ENCODE data around the gene RTN4RL1. TPM values are rescaled to one million over a fixed set of nuclear protein-coding genes. Genes with fewer than 3 reads are reported as not detected.

Gene RTN4RL1
- total RNA-seq (1 to 10 TPM; 1.3 to 9.4 (median 7.5) TPM), polyA plus RNA-seq (1 to 10 TPM; 1.8 to 2.4 (median 1.9) TPM)
- long read RNA-seq, donor 1: 0 reads
- long read RNA-seq, donor 2: 0 reads
- long read RNA-seq, donor 3: 0 reads
- long read RNA-seq, donor 4: 0 reads
- long read RNA-seq, donor 5, transcript RTN4RL1-201 (2 exons, 3,625 nt): major isoform, 49 of 54 reads
- long read RNA-seq, donor 5, partial matches to known transcripts: 4 of 54 reads
- long read RNA-seq, donor 5, other reads (novel, unspliced or antisense): 1 of 54 reads
- long read RNA-seq, donor 6: 0 reads
- long read RNA-seq, donor 7, partial matches to known transcripts: 0 of 46 reads
- long read RNA-seq, donor 7, other reads (novel, unspliced or antisense): 46 of 46 reads
- long read RNA-seq, donor 8, partial matches to known transcripts: 0 of 1 reads
- long read RNA-seq, donor 8, other reads (novel, unspliced or antisense): 0 of 1 reads
- long read RNA-seq, donor 9: 0 reads
- long read RNA-seq, donor 10: 0 reads

GRCh38 chr17:2025220-2025621, at the start of gene RTN4RL1:
Gene RTN4RL1, minus strand, starts transcription at chr17:2025334. Its CDS starts 469 bp downstream, at chr17:2024865.
- Histone ChIP-seq H3K4me1 (replicated peaks in 1 of 2) (peaks cover 6 to 44% of the 10 kb centered on the region in 2 donors), H3K9me3 (replicated peaks in 1 of 3) (no peaks in the 10 kb centered on the region), H3K27me3 (no peaks in the 10 kb centered on the region), H3K27ac (peak within 1 kb of the TSS in 3 of 5 donors; percentile 66 to 83 (median 72)), H3K4me3 (peak within 1 kb of the TSS in 2 of 4 donors; percentile 55 to 85), H3K36me3 (replicated peaks in 1 of 2) (no peaks in the 10 kb centered on the region)
- DNase-seq: peak; percentile 82 to 91 (median 87)
- intact Hi-C loops (cut with DNase I): loop anchor here in 1 of 2 donors (5.0 kb wide), 1 partner anchor 118 kb away; no protein-coding TSS in a partner anchor
- 0 to 1% (median 0%) methylated on average over 8 to 47 of the region's 47 CpGs for WGBS, 4 donors
- no peak for TF ChIP-seq CTCF (IDR thresholded peaks at IDR 0.05)
- TF ChIP-seq POLR2A (IDR thresholded peaks at IDR 0.05): peak in 1 of 2 donors; percentile 57

GRCh38 chr17:2074919-2075318, 49.8 kb upstream of the RTN4RL1 start:
- DNase-seq: peak in 1 of 7 donors; percentile 50
- 74 to 87% (median 84%) methylated on average over 7 to 10 of the region's 10 CpGs for whole genome bisulfite sequencing, 4 donors
- Histone ChIP-seq H3K4me1 (replicated peaks in 1 of 2) (peaks cover 0 to 33% of the 10 kb centered on the region in 2 donors), H3K36me3 (replicated peaks in 1 of 2) (peaks cover 0 to 26% of the 10 kb centered on the region in 2 donors), H3K27ac (peak overlapping the region in 2 of 5 donors; percentile 76 to 85), H3K27me3 (no peaks in the 10 kb centered on the region), H3K9me3 (replicated peaks in 1 of 3) (no peaks in the 10 kb centered on the region), H3K4me3 (no peak overlapping the region)
- intact Hi-C loops (cut with DNase I): no loop called here
- TF ChIP-seq CTCF (IDR thresholded peaks at IDR 0.05) (no peak), POLR2A (IDR thresholded peaks at IDR 0.05) (no peak)

- H3K27me3 ChIP-seq: no peaks in the 10 kb centered on the region
- TF ChIP-seq CTCF (IDR thresholded peaks at IDR 0.05) (no peak), POLR2A (IDR thresholded peaks at IDR 0.05) (no peak)
- no peak overlapping the region for H3K4me3 ChIP-seq
- peak in 6 of 7 donors; percentile 58 to 83 (median 67) for DNase-seq
- intact Hi-C loops (cut with DNase I): no loop called here
- H3K4me1 ChIP-seq (replicated peaks in 1 of 2): peaks cover 6 to 51% of the 10 kb centered on the region in 2 donors
- H3K27ac ChIP-seq: peak overlapping the region in 4 of 5 donors; percentile 71 to 91 (median 82)
- H3K36me3 ChIP-seq (replicated peaks in 1 of 2): peaks cover 0 to 8% of the 10 kb centered on the region in 2 donors
- 60 to 75% (median 63%) methylated on average over 25 to 31 of the region's 31 CpGs for WGBS, 4 donors
- H3K9me3 ChIP-seq (replicated peaks in 1 of 3): no peaks in the 10 kb centered on the region
Measured at GRCh38 chr17:2071455-2072281, 46.5 kb upstream of the RTN4RL1 start.

GRCh38 chr17:2071024-2071385, 45.9 kb upstream of the RTN4RL1 start:
- no peaks in the 10 kb centered on the region for H3K9me3 ChIP-seq (replicated peaks in 1 of 3)
- H3K27ac ChIP-seq: peak overlapping the region in 4 of 5 donors; percentile 71 to 91 (median 82)
- H3K4me3 ChIP-seq: no peak overlapping the region
- WGBS, 4 donors: 86 to 92% (median 87%) methylated on average over 6 of the region's 6 CpGs
- peaks cover 0 to 8% of the 10 kb centered on the region in 2 donors for H3K36me3 ChIP-seq (replicated peaks in 1 of 2)
- intact Hi-C loops (cut with DNase I): no loop called here
- peaks cover 6 to 46% of the 10 kb centered on the region in 2 donors for H3K4me1 ChIP-seq (replicated peaks in 1 of 2)
- no peak for DNase-seq
- TF ChIP-seq POLR2A (IDR thresholded peaks at IDR 0.05): no peak
- no peak for TF ChIP-seq CTCF (IDR thresholded peaks at IDR 0.05)
- no peaks in the 10 kb centered on the region for H3K27me3 ChIP-seq
